ENCODE data around the gene CHST12. TPM values are rescaled to one million over a fixed set of nuclear protein-coding genes. Genes with fewer than 3 reads are reported as not detected.

The CHST12 gene
- total and polyA plus RNA-seq, 5 donors from 2014 or later, result 14.1 to 27.8 (median 20.2) TPM

DNA sequence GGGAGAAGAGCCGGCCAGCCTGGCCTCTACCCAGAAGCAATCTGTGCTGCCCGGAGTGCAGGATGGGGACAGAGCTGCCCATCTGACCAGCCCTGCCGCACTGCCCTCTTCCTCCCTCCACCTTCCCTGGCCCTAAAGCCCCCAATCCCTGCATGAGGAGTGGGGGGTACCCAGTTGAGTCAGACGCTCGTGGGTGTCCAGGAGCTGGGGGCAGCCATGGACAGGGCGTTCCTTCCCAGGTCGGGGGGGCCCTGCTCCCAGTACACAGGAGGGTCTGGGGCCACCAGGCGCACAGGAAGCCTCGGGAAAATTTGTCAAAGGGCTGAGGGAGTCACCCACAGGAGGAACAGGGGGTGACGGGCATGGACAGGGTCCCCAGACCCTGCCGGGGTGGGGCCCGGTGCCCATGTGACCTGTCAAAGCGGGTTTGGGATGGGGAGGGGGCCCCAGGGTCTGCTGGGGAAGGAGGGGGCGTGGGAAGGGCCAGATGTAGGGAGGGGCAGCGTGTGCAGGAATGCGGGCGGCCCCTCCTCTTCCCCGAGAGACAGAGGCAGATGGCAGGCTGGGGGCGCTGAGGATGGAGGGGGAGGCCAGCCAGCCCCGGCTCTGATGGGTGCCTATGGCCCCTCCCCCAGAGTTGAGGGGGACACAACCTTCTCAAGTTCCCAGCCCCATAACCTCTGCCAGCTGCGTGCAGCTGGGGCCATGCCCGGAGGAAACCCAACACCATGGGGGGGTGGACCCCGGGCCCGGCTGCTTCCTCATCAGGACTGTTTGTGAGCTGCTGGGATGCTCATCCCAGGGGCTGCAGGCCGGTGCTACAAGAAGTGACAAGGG lies 94.3 kb downstream of the CHST12 start:
- no peak overlapping the region for H3K4me3 ChIP-seq (ENCODE audit: low read depth, low read length)
- Mint-ChIP-seq H3K27me3 (peaks cover 12% of the 10 kb centered on the region), H3K4me1 (peaks cover 0 to 4% (median 0%) of the 10 kb centered on the region in 4 donors), H3K4me3 (no peak overlapping the region), H3K36me3 (no peaks in the 10 kb centered on the region), H3K9me3 (no peaks in the 10 kb centered on the region), H3K27ac (no peak overlapping the region)
- no peaks in the 10 kb centered on the region for H3K36me3 ChIP-seq (ENCODE audit: control insufficient read depth, insufficient read depth, low read length)
- ATAC-seq (ENCODE audit: low read depth in 2 of 2) (no peak), DNase-seq (no peak)
- no peaks in the 10 kb centered on the region for H3K27me3 ChIP-seq (ENCODE audit: control insufficient read depth, insufficient read depth, low read length)
- H3K27ac ChIP-seq (ENCODE audit: insufficient read depth, low read length, poor library complexity, severe bottlenecking), result no peak overlapping the region
- H3K4me1 ChIP-seq (ENCODE audit: control insufficient read depth, insufficient read depth, low read length, poor library complexity, severe bottlenecking), result peaks cover 6% of the 10 kb centered on the region
- H3K9me3 ChIP-seq (ENCODE audit: control insufficient read depth in 2 of 2, low read length in 2 of 2), result no peaks in the 10 kb centered on the region

Other genes with a start within 250 kb of the CHST12 start
- gene MAD1L1, start 170.7 kb upstream of the CHST12 start, total RNA-seq, result 282 TPM
- 100 to 1,000 TPM; 225 to 380 (median 339) TPM for gene MAD1L1, start 170.7 kb upstream of the CHST12 start, polyA plus RNA-seq
- 7.3 TPM for gene MRM2, start 161.4 kb upstream of the CHST12 start, total RNA-seq
- gene MRM2, start 161.4 kb upstream of the CHST12 start, polyA plus RNA-seq, result 10 to 100 TPM; 33.4 to 39.7 (median 37.8) TPM
- gene NUDT1, start 161.4 kb upstream of the CHST12 start, total RNA-seq, result 17.5 TPM
- 10 to 100 TPM; 60.4 to 73.7 (median 70.9) TPM for gene NUDT1, start 161.4 kb upstream of the CHST12 start, polyA plus RNA-seq
- 7.3 TPM for gene SNX8, start 89.2 kb upstream of the CHST12 start, total RNA-seq
- 10 to 100 TPM in 2 of 4 donors, 1 to 10 TPM in 2; 5.7 to 14.5 (median 10.8) TPM for gene SNX8, start 89.2 kb upstream of the CHST12 start, polyA plus RNA-seq
- gene EIF3B, start 48.8 kb upstream of the CHST12 start, total RNA-seq, result 150 TPM
- gene EIF3B, start 48.8 kb upstream of the CHST12 start, polyA plus RNA-seq, result 10 to 100 TPM; 85.5 to 97.9 (median 94.3) TPM
- gene GRIFIN, start 72.8 kb downstream of the CHST12 start, total RNA-seq, result not detected
- not detected for gene GRIFIN, start 72.8 kb downstream of the CHST12 start, polyA plus RNA-seq
- gene LFNG, start 116.2 kb downstream of the CHST12 start, total RNA-seq, result 215 TPM
- 1 to 10 TPM; 2.1 to 7.3 (median 2.8) TPM for gene LFNG, start 116.2 kb downstream of the CHST12 start, polyA plus RNA-seq
- gene BRAT1, start 151.9 kb downstream of the CHST12 start, total RNA-seq, result 24.6 TPM
- gene BRAT1, start 151.9 kb downstream of the CHST12 start, polyA plus RNA-seq, result 10 to 100 TPM; 21.4 to 36.6 (median 32.1) TPM
- gene IQCE, start 155.4 kb downstream of the CHST12 start, total RNA-seq, result 6.6 TPM
- gene IQCE, start 155.4 kb downstream of the CHST12 start, polyA plus RNA-seq, result 1 to 10 TPM in 1 of 4 donors, under 1 TPM in 3; 0.69 to 1.5 (median 0.91) TPM
- 20.0 TPM for gene TTYH3, start 228.4 kb downstream of the CHST12 start, total RNA-seq
- 1 to 10 TPM in 3 of 4 donors, under 1 TPM in 1; 0.56 to 1.6 (median 1.2) TPM for gene TTYH3, start 228.4 kb downstream of the CHST12 start, polyA plus RNA-seq

Data from CD4-positive, CD25-positive, alpha-beta regulatory T cell (primary cell).